Panc1 (cell line): ENCODE results near the gene MICA.

Experiments
- POLR2AphosphoS5 ChIP-seq: IDR thresholded peaks from 2 replicates; pipeline ENCODE4 v1.6.1; 2012; ENCODE audit warnings: mild to moderate bottlenecking, low read depth, low read length, moderate library complexity
- SIN3A ChIP-seq: IDR thresholded peaks from 2 replicates; pipeline ENCODE4 v1.6.1; 2012; ENCODE audit warnings: low read depth, mild to moderate bottlenecking, low read length, moderate library complexity, borderline replicate concordance; ENCODE audit not compliant: insufficient read depth
- TCF7L2 ChIP-seq: IDR thresholded peaks from 2 replicates; pipeline ENCODE4 v1.6.1; 2011; ENCODE audit warnings: mild to moderate bottlenecking, low read depth, low read length, inconsistent platforms
- TF ChIP-seq, protein P1 (sequence below): fragments of 450-650 bp; IDR thresholded peaks from 2 replicates; pipeline ENCODE4 v1.5.1; 2017; ENCODE audit warnings: mild to moderate bottlenecking
- TF ChIP-seq, protein P2 (sequence below), 2 experiments: IDR thresholded peaks; 2 replicates each; pipeline ENCODE4 v1.6.1; 2011 to 2012; ENCODE audit warnings: low read depth in 2 of 2, control low read depth in 1 of 2, low read length in 1 of 2, mild to moderate bottlenecking in 1 of 2, moderate library complexity in 1 of 2; ENCODE audit not compliant: insufficient read depth in 1 of 2

DNA sequence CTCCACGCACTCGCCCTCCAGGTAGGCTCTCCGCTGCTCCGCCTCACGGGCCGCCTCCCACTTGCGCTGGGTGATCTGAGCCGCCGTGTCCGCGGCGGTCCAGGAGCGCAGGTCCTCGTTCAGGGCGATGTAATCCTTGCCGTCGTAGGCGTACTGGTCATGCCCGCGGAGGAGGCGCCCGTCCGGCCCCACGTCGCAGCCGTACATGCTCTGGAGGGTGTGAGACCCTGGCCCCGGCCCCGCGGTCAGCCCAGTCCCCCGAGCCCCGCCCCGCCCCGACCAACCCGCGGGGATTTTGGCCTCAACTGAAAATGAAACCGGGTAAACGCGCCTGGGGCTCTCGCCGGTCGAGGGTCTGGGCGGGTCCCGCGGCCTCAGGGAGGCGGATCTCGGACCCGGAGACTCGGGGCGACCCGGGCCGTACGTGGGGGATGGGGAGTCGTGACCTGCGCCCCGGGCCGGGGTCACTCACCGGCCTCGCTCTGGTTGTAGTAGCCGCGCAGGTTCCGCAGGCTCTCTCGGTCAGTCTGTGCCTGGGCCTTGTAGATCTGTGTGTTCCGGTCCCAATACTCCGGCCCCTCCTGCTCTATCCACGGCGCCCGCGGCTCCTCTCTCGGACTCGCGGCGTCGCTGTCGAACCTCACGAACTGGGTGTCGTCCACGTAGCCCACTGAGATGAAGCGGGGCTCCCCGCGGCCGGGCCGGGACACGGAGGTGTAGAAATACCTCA is 47.0 kb upstream of the MICA start:
- TF ChIP-seq, protein P1, sequence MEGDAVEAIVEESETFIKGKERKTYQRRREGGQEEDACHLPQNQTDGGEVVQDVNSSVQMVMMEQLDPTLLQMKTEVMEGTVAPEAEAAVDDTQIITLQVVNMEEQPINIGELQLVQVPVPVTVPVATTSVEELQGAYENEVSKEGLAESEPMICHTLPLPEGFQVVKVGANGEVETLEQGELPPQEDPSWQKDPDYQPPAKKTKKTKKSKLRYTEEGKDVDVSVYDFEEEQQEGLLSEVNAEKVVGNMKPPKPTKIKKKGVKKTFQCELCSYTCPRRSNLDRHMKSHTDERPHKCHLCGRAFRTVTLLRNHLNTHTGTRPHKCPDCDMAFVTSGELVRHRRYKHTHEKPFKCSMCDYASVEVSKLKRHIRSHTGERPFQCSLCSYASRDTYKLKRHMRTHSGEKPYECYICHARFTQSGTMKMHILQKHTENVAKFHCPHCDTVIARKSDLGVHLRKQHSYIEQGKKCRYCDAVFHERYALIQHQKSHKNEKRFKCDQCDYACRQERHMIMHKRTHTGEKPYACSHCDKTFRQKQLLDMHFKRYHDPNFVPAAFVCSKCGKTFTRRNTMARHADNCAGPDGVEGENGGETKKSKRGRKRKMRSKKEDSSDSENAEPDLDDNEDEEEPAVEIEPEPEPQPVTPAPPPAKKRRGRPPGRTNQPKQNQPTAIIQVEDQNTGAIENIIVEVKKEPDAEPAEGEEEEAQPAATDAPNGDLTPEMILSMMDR = no peak
- TF ChIP-seq, protein P2, sequence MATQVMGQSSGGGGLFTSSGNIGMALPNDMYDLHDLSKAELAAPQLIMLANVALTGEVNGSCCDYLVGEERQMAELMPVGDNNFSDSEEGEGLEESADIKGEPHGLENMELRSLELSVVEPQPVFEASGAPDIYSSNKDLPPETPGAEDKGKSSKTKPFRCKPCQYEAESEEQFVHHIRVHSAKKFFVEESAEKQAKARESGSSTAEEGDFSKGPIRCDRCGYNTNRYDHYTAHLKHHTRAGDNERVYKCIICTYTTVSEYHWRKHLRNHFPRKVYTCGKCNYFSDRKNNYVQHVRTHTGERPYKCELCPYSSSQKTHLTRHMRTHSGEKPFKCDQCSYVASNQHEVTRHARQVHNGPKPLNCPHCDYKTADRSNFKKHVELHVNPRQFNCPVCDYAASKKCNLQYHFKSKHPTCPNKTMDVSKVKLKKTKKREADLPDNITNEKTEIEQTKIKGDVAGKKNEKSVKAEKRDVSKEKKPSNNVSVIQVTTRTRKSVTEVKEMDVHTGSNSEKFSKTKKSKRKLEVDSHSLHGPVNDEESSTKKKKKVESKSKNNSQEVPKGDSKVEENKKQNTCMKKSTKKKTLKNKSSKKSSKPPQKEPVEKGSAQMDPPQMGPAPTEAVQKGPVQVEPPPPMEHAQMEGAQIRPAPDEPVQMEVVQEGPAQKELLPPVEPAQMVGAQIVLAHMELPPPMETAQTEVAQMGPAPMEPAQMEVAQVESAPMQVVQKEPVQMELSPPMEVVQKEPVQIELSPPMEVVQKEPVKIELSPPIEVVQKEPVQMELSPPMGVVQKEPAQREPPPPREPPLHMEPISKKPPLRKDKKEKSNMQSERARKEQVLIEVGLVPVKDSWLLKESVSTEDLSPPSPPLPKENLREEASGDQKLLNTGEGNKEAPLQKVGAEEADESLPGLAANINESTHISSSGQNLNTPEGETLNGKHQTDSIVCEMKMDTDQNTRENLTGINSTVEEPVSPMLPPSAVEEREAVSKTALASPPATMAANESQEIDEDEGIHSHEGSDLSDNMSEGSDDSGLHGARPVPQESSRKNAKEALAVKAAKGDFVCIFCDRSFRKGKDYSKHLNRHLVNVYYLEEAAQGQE (IDR thresholded peaks at IDR 0.05; ENCODE audit: insufficient read depth in 1 of 2, low read depth in 2 of 2, low read length in 1 of 2) = no peak
- TF ChIP-seq POLR2AphosphoS5 = no peak
- TF ChIP-seq SIN3A = no peak
- TF ChIP-seq TCF7L2 = no peak
